Stomach smooth muscle (tissue), 2 donors: ENCODE data around the gene P3H2.
A peak's percentile ranks its signal among the peaks of the same experiment; 100 is the strongest.

Experiments
- H3K27ac ChIP-seq: one replicate; pipeline ENCODE4 v1.7.0; 2013; ENCODE audit warnings: mild to moderate bottlenecking, low read length, inconsistent platforms
- H3K27me3 ChIP-seq, 2 donors: one replicate each; pipeline ENCODE4 v1.7.0; 2013; ENCODE audit warnings: low read length in 2 of 2; ENCODE audit not compliant: insufficient read depth in 2 of 2, control insufficient read depth in 1 of 2
- H3K36me3 ChIP-seq, 2 donors: one replicate each; pipeline ENCODE4 v1.7.0; 2013; ENCODE audit warnings: low read length in 2 of 2; ENCODE audit not compliant: control insufficient read depth in 2 of 2, insufficient read depth in 2 of 2
- H3K4me1 ChIP-seq: one replicate; pipeline ENCODE4 v1.7.0; 2013; ENCODE audit warnings: low read length; ENCODE audit not compliant: control insufficient read depth, insufficient read depth
- H3K4me3 ChIP-seq, 2 donors: one replicate each; pipeline ENCODE4 v1.7.0; 2013; ENCODE audit warnings: low read length in 2 of 2
- H3K9ac ChIP-seq, 2 donors: one replicate each; pipeline ENCODE4 v1.7.0; 2013; ENCODE audit warnings: low read length in 2 of 2, mild to moderate bottlenecking in 1 of 2
- H3K9me3 ChIP-seq, 2 donors: one replicate each; pipeline ENCODE4 v1.7.0; 2013; ENCODE audit warnings: low read length in 2 of 2; ENCODE audit not compliant: control insufficient read depth in 2 of 2
- donor health status: healthy.
- donor health status: Pancreatic carcinoma.

P3H2 gene

GRCh38 chr3:190036631-190037030 is 84.1 kb downstream of the P3H2 start:
- no peak overlapping the region for H3K27ac ChIP-seq
- H3K9ac ChIP-seq = no peak overlapping the region
- no peaks in the 10 kb centered on the region for H3K9me3 ChIP-seq
- no peaks in the 10 kb centered on the region for H3K27me3 ChIP-seq
- no peaks in the 10 kb centered on the region for H3K36me3 ChIP-seq
- no peaks in the 10 kb centered on the region for H3K4me1 ChIP-seq
- peak overlapping the region in 1 of 2 donors; percentile 9 for H3K4me3 ChIP-seq

GRCh38 chr3:190034446-190034845 is 86.3 kb downstream of the P3H2 start:
- no peaks in the 10 kb centered on the region for H3K4me1 ChIP-seq
- no peaks in the 10 kb centered on the region for H3K27me3 ChIP-seq
- no peak overlapping the region for H3K9ac ChIP-seq
- no peak overlapping the region for H3K4me3 ChIP-seq
- H3K27ac ChIP-seq = no peak overlapping the region
- no peaks in the 10 kb centered on the region for H3K9me3 ChIP-seq
- H3K36me3 ChIP-seq = no peaks in the 10 kb centered on the region

- no peak overlapping the region for H3K9ac ChIP-seq
- no peak overlapping the region for H3K27ac ChIP-seq
- no peaks in the 10 kb centered on the region for H3K9me3 ChIP-seq
- H3K4me1 ChIP-seq = no peaks in the 10 kb centered on the region
- no peaks in the 10 kb centered on the region for H3K27me3 ChIP-seq
- H3K4me3 ChIP-seq = no peak overlapping the region
- H3K36me3 ChIP-seq = no peaks in the 10 kb centered on the region
Observed at GRCh38 chr3:190032923-190033322, 87.8 kb downstream of the P3H2 start.

- H3K9me3 ChIP-seq = no peaks in the 10 kb centered on the region
- H3K27me3 ChIP-seq = no peaks in the 10 kb centered on the region
- H3K9ac ChIP-seq = no peak overlapping the region
- H3K4me1 ChIP-seq = no peaks in the 10 kb centered on the region
- no peak overlapping the region for H3K4me3 ChIP-seq
- no peak overlapping the region for H3K27ac ChIP-seq
- H3K36me3 ChIP-seq = no peaks in the 10 kb centered on the region
Observed at GRCh38 chr3:190031887-190032752, 88.6 kb downstream of the P3H2 start.

- Histone ChIP-seq H3K36me3 (no peaks in the 10 kb centered on the region), H3K27ac (no peak overlapping the region), H3K4me1 (peaks cover 3% of the 10 kb centered on the region), H3K9ac (no peak overlapping the region), H3K4me3 (no peak overlapping the region), H3K9me3 (no peaks in the 10 kb centered on the region), H3K27me3 (no peaks in the 10 kb centered on the region)
Observed at GRCh38 chr3:190027116-190027515, 93.6 kb downstream of the P3H2 start.

GRCh38 chr3:190026154-190026553 is 94.5 kb downstream of the P3H2 start:
- Histone ChIP-seq H3K27ac (no peak overlapping the region), H3K27me3 (no peaks in the 10 kb centered on the region), H3K4me3 (peak overlapping the region in 1 of 2 donors; percentile 52), H3K36me3 (no peaks in the 10 kb centered on the region), H3K4me1 (peaks cover 3% of the 10 kb centered on the region), H3K9ac (no peak overlapping the region), H3K9me3 (no peaks in the 10 kb centered on the region)

- H3K4me3 ChIP-seq = no peak overlapping the region
- no peak overlapping the region for H3K9ac ChIP-seq
- H3K36me3 ChIP-seq = no peaks in the 10 kb centered on the region
- H3K4me1 ChIP-seq = peaks cover 3% of the 10 kb centered on the region
- no peak overlapping the region for H3K27ac ChIP-seq
- no peaks in the 10 kb centered on the region for H3K27me3 ChIP-seq
- no peaks in the 10 kb centered on the region for H3K9me3 ChIP-seq
Observed at GRCh38 chr3:190024912-190025311, 95.8 kb downstream of the P3H2 start.

GRCh38 chr3:190019844-190020243 is 100.9 kb downstream of the P3H2 start:
- H3K27me3 ChIP-seq = no peaks in the 10 kb centered on the region
- H3K9me3 ChIP-seq = no peaks in the 10 kb centered on the region
- H3K36me3 ChIP-seq = no peaks in the 10 kb centered on the region
- no peak overlapping the region for H3K9ac ChIP-seq
- no peak overlapping the region for H3K4me3 ChIP-seq
- H3K4me1 ChIP-seq = no peaks in the 10 kb centered on the region
- no peak overlapping the region for H3K27ac ChIP-seq

GRCh38 chr3:190019006-190019405 is 101.7 kb downstream of the P3H2 start:
- Histone ChIP-seq H3K9me3 (no peaks in the 10 kb centered on the region), H3K9ac (no peak overlapping the region), H3K4me3 (no peak overlapping the region), H3K36me3 (no peaks in the 10 kb centered on the region), H3K27me3 (no peaks in the 10 kb centered on the region), H3K4me1 (no peaks in the 10 kb centered on the region), H3K27ac (no peak overlapping the region)

- Histone ChIP-seq H3K9me3 (no peaks in the 10 kb centered on the region), H3K36me3 (no peaks in the 10 kb centered on the region), H3K9ac (no peak overlapping the region), H3K27me3 (no peaks in the 10 kb centered on the region), H3K4me3 (no peak overlapping the region), H3K27ac (no peak overlapping the region), H3K4me1 (no peaks in the 10 kb centered on the region)
Observed at GRCh38 chr3:190018460-190018859, 102.2 kb downstream of the P3H2 start.

- Histone ChIP-seq H3K4me1 (no peaks in the 10 kb centered on the region), H3K36me3 (no peaks in the 10 kb centered on the region), H3K9me3 (no peaks in the 10 kb centered on the region), H3K9ac (no peak overlapping the region), H3K27me3 (no peaks in the 10 kb centered on the region), H3K4me3 (no peak overlapping the region), H3K27ac (no peak overlapping the region)
Observed at GRCh38 chr3:190017521-190018288, 103.0 kb downstream of the P3H2 start.
